NCI-H510A treated with DMSO at 0.1 percent for 48 hours (cell line): ENCODE data around the gene LCE3A.
"Not testable (repeated sequence)": the region's sequence is repeated elsewhere in the genome, so short reads cannot be mapped to it uniquely, and the experiment has no call there.

ENCODE experiments used
- DNase-seq: peaks from one replicate; lab custom pipeline; 2025; lab: John Stamatoyannopoulos, UW

LCE3A gene, protein sequence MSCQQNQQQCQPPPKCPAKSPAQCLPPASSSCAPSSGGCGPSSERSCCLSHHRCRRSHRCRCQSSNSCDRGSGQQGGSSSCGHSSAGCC

DNA sequence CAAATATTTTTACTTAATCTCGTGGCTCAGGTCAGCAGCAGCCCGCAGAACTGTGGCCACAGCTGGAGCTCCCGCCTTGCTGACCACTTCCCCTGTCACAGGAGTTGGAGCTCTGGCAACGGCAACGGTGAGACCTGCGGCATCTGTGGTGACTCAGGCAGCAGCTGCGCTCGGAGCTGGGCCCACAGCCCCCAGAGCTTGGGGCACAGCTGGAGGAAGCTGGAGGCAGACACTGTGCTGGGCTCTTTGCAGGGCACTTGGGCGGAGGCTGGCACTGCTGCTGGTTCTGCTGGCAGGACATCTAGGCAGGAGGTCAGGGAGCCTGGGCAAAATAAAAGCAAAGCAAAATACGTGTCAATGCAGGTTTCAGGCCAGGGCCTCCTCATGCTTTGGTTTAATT is at the start of gene LCE3A:
TSS of gene LCE3A (minus strand) at position 301 of the 400 bp plus-strand sequence. CDS start at position 301, 0 bp downstream.
- DNase-seq: no peak

DNA sequence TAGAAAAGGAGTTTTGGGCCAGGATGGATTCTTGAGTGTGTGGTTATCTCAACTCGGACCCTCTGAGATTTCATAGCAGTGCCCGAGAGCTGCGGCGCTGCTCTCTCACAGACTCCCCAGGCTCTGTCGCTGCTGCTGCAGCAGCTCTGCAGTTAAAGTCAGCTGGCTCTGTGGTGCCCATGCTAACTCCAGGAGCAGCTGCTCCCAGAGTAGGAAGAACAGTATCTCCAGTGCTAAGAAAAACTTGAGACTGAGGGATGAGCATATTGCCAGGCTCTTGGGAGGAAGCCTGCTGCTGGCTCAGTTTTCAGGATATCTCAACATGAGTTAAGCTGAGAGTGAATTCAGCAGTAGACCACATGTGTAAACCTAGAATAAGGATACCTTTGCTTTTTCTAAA is 44.7 kb upstream of the LCE3A start:
- no peak for DNase-seq

DNA sequence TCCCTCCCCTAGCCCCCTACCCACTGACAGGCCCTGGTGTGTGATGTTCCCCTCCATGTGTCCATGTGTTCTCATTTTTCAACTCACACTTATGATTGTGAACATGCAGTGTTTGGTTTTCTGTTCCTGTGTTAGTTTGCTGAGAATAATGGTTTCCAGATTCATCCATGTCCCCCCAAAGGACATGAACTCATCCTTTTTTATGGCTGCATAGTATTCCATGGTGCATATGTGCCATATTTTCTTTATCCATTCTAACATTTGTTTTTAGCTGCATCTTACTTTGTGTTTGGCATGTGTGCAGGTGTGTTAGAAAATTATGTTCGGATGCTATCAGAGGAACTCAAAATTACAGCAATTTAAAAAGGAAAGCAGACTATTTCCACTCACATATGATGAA is 43.3 kb upstream of the LCE3A start:
- not testable (repeated sequence) for DNase-seq

DNA sequence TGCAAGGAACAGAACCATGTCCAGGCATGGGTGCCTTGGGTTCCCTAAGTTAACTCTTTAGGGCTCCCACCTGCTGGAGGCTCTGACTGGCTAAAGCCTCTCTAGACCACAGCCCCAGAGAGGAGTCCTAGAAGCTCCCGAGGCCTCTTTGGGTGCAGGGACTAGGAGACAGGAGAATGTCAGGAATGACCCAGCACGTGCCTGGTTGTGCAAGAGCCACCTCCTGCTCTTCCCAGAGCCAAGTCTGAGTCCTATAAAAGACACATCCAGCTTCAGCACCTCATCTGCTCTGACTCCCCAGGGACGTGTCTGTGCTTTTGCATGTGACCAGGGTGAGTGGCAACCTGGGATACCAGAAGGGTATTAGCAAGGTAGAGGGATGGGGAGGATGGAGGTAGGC is 40.2 kb upstream of the LCE3A start, which contains the start of gene LCE2D:
TSS of gene LCE2D (plus strand) at position 283 of the 400 bp plus-strand sequence. CDS start 726 bp downstream, outside the sequence.
- DNase-seq: no peak

DNA sequence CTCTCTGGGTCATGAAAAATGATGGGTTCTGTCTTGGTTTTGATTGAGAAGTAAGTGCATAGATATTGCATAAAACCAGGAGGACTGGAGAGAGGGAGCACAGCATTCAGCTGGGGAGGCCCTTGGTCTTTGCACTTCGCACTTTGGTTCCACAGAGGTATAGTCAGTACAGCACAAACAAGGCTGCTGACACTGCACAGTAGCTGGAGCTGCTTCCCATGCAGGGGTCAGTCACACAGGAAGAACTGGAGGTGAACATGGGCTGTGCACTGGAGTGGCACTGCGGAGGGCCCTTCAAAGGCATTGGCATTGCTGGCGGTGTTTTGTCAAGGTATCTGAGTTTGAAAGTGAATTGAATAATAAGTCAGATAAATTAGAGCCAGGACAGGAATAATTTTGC is 35.7 kb upstream of the LCE3A start:
- no peak for DNase-seq

DNA sequence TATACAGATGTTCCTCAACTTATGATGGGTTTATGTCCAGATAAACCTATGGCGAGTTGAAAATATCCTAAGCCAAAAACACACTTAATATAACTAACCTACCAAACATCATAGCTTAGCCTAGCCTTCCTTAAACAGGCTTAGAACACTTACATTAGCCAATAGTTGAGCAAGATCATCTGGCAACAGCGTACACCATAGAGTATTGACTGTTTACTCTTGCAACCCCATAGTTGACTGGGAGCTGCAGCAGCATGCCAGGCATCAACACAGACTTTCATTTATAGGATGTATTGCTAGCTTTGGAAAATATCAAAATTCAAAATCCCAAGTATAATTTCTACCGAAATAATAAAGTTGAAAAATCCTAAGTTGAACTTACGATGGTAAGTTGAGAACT is 34.8 kb upstream of the LCE3A start:
- no peak for DNase-seq

DNA sequence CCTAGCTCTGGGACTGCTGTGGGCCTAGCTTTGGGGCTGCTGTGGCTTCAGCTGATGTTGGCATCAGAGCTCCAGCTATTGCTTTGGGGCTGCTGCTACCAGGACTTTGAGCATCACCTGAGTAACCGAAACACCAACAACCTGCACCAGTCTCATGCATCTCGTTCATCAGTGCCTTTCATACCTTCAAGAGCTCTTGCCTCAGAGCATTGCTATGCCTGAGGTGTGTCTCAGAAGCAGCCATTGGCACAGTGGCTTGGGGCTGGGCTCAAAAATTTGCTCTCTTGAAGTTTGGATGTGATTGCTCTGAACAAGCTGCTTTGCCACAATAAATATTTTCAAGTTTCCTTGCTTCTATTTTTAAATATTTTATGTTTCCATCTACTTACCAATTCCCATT is 33.6 kb upstream of the LCE3A start:
- no peak for DNase-seq

DNA sequence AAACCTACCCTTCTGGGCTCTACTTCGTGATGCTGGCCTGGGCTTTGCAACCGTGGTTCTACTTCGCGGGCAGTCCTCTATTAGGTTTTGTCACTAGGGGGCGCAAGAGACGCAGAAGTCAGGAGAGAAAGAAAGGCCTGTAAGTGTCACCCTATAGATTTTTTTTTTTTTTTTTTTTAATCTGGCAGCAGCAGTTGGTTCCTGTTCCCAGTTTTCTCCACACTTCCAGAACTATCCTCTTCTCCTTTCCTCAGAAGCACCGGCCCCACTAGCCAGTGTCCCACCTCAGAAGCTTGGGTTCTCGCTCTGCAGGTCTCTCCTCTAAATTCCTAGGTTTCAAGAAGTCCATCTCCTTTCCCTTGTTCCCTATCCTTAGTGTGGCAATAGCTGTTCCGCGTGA is 31.2 kb upstream of the LCE3A start:
- DNase-seq: peak; percentile 16

DNA sequence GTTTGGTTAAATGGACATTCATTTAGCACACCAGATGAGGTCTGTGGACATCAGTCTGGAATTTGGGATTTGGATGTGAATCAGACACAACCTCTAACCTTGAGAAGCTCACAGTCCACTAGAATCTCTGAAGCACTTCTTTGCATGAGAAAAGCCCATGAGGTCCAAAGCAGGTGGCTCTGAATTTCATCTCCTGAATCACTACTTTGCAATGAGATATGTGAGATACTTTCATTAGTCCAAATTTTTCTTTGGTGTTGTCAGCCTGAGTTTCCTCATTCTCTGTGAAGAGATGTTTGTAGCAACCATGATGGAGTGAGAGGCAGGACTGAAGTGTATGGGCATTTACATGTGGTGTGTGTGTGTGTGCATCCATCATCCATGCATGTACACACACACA is 23.8 kb upstream of the LCE3A start:
- no peak for DNase-seq

DNA sequence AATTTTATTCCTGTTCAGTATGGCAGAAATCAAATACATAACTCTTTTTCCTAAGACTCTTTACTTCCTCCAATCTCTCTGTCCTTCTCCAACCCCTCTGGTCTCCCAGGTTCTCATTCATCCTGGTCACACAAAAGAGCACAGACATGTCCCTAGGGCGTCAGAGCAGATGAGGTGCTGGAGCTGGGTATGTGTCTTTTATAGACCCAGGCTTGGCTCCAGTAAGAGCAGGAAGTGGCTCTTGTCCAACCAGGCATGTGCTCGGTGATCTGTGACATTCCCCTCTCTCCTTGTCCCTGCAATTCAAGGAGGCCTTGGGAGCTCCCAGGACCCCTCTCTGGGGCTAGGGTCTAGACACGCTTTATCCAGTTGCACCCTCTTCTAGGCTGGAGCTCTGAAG is 22.2 kb upstream of the LCE3A start:
- DNase-seq: no peak

DNA sequence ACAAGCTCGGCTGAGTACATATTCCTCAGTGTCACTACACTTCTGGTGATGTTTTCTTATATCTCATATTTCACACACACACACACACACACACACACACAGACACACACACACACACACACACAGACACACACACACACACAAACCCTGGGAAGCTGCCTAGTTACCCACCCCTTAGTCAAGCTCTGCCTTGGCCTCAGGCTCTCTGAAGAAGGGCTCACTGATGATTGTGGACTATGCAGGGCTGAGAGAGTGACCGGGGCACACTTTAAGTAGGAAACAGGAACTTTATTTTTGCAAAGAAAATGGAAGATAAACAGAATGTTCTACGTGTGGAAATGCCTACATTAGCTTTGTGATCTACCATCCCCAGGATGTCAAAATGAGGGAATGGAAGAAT is 21.0 kb upstream of the LCE3A start:
- no peak for DNase-seq

DNA sequence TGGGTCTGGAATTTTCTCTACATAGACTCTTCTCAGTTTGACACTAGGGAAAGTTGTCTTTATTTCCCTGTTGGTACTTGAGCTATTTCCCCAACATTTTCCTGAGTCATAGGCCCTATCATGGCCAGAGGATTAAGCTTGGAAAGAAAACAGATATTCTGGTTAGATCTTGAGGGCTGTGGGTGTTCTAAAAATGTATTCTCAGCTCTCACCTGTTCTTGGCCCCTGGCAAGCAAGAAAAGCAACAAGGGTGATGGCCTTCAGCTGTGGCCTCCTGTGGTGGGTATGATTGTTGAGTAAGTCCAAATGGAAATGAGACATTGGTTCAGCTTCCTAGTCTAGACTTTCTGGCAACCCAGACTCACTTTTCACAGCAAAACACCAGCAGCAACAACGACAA is 17.4 kb upstream of the LCE3A start:
- no peak for DNase-seq

DNA sequence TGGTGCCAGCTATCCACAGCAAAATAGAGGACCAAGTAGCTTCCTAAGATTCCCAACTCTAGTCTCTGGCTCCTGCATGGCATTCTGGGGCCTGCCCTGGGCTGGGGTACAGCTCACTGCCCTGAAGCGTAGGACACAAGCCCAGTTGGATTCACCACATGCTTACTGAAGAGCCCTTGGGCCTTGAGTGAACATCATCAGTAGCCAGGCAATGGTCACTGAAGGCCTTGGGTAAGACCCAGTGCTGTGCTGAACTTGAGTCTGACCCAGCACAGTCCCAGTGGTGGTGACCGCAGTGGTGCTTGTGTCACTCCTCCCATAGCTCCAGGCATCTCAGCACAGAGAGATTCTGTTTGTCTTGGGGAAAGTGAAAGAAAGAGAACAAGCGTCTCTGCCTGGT is 7.7 kb upstream of the LCE3A start:
- no peak for DNase-seq

DNA sequence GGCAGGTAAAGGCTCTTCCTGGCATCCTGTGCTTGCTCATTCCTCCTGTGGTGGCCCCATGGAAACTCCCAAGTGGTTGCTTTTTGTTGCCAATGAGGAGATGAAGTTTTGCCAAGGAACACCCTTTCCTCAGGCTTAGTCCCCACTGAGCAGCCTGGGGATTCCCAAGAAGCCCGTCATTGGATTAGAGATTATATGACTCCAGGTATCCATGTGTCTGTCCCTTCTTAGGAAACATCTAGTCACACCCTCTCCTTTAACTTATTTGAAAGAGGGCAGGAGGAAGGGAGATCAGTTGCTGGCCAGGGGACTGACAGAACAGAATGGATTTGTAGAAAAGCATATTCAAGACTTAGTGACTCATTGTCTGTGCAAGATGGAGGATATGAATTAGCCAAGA is 3.8 kb upstream of the LCE3A start:
- DNase-seq: no peak

DNA sequence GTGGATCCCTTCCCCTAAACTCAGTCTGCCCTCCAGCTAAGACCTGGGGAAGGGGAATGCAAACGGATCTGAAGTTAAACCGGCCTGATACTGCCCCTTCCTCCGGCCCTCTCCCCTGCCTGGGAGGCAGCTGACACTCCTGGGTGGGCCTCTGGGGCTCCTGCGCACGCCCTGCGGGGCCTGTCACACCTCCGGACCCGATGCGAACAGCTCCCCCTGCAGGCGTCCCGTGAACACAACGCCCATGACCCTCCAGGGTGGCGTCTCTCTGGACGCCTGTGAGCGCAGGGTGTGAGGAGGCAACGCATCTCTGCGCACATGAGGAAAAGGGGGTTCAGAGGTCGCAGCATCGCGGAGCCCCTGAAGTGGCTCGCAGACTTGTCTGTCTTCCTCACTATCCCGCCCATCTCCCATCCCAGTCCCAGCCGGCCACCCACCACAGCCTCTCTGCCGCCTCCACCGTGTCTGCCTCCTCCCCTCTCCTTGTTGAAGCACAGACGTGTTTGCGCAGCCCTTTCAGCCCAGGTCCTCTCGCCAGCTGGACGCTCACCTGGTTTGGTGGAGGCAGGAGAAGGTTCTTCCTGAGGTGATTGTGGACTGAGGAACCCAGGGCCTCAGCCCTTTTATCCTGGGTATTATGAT is 421 bp upstream of the LCE3A start:
- DNase-seq: no peak

DNA sequence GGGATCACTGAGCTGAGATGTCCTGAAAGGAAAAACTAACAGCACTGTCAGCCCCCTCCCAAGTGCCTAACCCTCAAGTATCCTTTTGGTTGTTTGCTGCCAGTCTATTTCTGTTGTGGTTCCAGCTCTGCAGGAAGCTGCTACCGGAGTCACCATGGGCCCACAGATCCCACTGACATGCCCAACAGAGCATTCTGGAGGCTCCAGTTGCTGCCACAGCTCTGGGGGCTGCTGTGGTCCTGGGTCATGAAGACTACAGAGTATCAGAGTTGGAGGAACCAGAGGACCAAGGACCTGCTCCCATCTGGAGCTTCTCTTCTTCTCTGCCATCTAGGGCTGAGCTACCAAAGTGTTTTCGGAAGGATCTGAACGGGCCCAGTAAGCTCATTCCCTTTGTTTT is 910 bp downstream of the LCE3A start:
- DNase-seq: no peak

DNA sequence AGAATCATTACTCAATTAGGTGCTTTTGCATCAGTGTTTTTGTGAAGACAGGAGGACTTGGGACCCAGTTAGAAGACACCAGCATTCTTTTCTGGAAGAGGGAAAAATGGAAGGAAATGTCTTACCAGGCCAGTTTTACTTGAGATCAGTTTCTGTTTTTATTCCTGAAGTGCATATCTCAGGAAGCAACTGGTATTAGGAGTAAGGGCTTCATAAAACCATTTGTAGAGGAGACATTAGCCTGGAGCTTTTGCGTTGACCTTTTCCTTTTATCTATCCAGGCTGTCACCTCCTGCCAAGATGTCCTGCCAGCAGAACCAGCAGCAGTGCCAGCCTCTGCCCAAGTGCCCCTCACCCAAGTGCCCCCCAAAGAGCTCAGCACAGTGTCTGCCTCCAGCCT is 9.4 kb downstream of the LCE3A start, which contains the start of gene LCE3B:
TSS of gene LCE3B (plus strand) at position 301 of the 400 bp plus-strand sequence. CDS start at position 301, 0 bp downstream.
- DNase-seq: no peak

DNA sequence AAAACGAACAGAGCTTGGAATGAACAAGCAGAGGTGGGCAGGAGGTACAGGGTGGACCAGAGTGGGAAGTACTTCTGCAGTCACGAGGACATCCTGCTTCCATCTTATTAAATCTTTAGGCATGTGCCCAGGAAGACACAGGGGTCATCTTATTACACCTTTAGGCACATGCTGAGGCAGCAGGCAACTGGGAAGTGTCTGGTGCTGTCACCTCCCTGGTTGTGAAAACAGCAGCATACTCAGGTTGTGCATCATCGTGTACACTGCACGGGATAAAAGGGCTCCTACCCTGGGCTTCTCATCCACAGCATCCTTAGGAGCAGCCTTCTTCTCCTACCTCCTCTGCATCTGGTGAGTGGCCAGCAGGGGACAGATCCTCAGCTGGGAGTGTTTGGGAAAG is 23.0 kb downstream of the LCE3A start, which contains the start of gene LCE3C:
TSS of gene LCE3C (plus strand) at position 301 of the 400 bp plus-strand sequence. CDS start 498 bp downstream, outside the sequence.
- no peak for DNase-seq

DNA sequence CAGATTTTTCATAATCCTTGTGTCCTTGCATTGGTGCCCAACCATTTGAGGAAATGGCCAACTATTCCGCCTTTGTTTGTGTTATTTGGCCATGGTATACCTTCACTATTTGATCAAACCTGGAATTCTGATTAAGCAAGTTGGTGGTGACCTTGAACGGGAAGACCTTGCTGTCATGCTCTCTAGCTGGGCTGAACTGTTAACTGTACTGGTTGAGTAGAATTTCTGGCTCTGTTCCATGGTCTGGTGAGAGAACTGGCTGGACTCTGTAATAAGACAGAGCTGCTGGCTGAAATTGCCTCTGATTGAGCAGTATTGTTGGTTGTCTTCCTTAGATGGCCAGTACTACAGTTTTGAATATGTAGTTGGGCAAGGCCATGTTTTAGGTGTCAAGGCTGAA is 25.9 kb downstream of the LCE3A start:
- DNase-seq: no peak

DNA sequence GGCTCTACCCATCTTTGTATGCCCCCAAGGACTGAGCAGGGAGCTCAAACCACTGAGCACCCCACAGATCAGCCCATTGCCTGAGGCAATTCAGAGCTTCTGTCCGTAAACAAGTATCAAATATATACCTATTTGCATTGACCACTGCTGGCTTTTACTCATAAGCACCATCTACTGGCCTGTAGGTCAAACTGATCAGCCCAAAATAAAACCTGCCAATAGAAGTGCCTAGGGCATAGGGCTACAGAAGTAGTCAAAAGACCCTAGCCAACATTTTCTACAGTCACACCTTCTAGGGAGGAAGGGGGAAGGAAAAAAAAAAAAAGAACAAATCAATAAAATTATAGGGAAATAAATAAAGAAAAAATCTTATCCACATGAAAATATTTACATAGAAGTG is 37.3 kb downstream of the LCE3A start:
- no peak for DNase-seq

DNA sequence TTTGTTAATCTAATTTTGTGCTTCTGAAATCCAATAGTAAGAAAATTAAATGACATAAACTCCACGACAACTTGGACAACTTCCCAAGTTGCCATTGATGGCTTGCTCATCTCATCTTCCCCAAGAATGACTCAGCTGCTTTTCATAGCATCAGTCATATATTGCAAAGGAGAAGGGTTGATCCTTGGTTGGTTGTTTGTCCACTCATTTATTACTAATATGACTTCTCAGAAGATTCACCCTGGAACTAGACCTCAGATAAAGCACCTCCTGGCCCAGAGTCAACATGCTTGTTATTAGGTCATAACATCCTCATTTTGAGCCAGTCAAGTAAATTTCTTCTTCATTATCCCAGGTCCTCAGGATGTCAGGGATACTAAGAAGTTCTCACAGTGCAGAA is 40.3 kb downstream of the LCE3A start:
- no peak for DNase-seq

DNA sequence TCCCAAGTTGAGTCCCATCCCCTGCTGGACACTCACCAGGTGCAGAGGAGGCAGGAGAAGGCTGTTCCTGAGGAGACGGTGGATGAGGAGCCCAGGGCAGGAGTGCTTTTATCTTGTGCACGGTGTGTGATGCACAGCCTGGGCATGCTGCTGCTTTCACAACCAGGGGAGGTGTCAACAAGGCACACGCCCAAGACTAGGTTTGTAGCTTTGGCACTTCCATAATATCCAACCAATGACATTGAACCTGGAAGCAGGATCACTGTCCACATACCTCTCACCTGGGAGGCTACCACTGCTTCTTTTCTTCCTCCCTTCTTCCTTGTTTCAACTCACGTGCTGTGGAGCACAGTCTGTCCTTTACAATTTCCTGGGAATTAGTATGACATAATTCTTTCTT is 42.5 kb downstream of the LCE3A start, which contains the start of gene LCE3D:
TSS of gene LCE3D (minus strand) at position 84 of the 400 bp plus-strand sequence. CDS start 580 bp downstream, outside the sequence.
- no peak for DNase-seq

DNA sequence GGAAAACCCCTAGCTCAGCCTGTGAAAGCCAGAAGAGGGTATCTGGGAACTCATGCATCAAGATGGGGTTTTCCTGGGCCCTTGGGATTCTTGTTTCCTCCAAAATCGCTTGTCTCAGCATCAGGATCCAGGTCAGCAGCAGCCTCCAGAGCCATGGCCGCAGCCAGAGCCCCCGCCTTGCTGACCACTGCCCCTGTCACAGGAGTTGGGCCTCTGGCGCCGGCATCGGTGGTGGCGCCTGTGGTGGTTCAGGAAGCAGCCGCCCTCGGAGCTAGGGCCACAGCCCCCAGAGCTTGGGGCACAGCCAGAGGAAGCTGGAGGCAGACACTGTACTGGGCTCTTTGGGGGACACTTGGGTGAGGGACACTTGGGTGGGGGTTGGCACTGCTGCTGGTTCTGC is 43.4 kb downstream of the LCE3A start:
- DNase-seq: not testable (repeated sequence)

DNA sequence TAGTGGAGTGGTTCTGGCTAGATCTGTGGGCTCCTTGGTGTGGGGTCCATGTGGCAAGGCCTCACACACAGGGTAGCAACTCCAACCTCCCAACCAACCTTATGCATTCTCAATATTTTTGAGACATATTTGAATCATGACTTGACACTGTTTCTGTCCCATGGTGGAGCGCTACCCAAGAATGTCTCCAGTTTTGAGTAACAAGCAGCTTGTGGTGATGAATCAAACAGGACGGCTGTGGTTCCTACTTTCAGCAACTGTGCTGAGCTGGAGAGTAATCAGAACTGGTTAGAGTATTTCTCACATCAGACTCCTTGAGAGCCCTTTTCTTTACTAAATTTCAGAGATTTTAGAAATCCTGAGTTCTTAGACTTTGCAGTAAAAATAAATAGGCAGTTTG is 45.7 kb downstream of the LCE3A start:
- no peak for DNase-seq
